Pancreas (tissue), 10 donors: ENCODE measurements around the gene PRLH. TPM values are rescaled to one million over a fixed set of nuclear protein-coding genes. Genes with fewer than 3 reads are reported as not detected.
A peak's percentile ranks its signal among the peaks of the same experiment; 100 is the strongest.

ENCODE experiments used
- ATAC-seq, 4 donors: fragments of 200-7000 bp; cut with Tn5 transposase; one replicate each; pipeline versions ENCODE4 v1.8.0 to v1.9.1; 2020; ENCODE audit warnings: mild to moderate bottlenecking in 4 of 4, moderate library complexity in 4 of 4
- DNase-seq, 6 donors: peaks; one replicate each; pipeline ENCODE4 v3.0.0-alpha.2; 2020
- FAIRE-seq: peaks from 2 replicates; lab custom pipeline; 2012; peaks lifted over from hg19 to GRCh38; lab: Jason Lieb, UNC
- H3K27ac ChIP-seq, 4 donors: fragments of 200-600 bp; sonication (generic); 1 replicate in 3 of 4; 2 replicates in 1 of 4; pipeline versions ENCODE4 v1.5.0 to v1.8.0; 2020
- H3K27me3 ChIP-seq, 4 donors: fragments of 200-600 bp; one replicate each; pipeline ENCODE4 v1.8.0; 2021
- H3K36me3 ChIP-seq, 3 donors: fragments of 200-600 bp; sonication (generic) in 1 of 3; one replicate each; pipeline versions ENCODE4 v1.5.0 to v1.8.0; 2020 to 2021
- H3K4me1 ChIP-seq, 3 donors: fragments of 200-600 bp; one replicate each; pipeline ENCODE4 v1.8.0; 2021
- H3K4me3 ChIP-seq, 4 donors: fragments of 200-600 bp; sonication (generic) in 2 of 4; one replicate each; pipeline versions ENCODE4 v1.5.0 to v1.8.0; 2020 to 2021
- H3K9me3 ChIP-seq, 4 donors: fragments of 200-600 bp; one replicate each; pipeline ENCODE4 v1.8.0; 2021
- CTCF ChIP-seq, 4 donors: fragments of 200-600 bp; sonication (generic) in 3 of 4; IDR thresholded peaks; one replicate each; pipeline versions ENCODE4 v1.5.0 to v1.8.0; 2021; ENCODE audit warnings: antibody characterized with exemption in 4 of 4
- WGBS, 2 donors: extraction: QIAGEN DNeasy Blood & Tissue Kit; methylation state at CpG; one replicate each; pipeline ENCODE4 v1.1.7; 2013; 5-methylcytosine and 5-hydroxymethylcytosine counted together
- intact Hi-C, 3 donors: fragments of 100-400 bp; cut with DNase I; formaldehyde crosslinking; loops; one replicate each; pipeline versions ENCODE4 v1.11.1 to v1.14.2; 2022
- polyA plus RNA-seq, 2 donors: library from polyadenylated mRNA; stranded (reverse); fragments of 200-250 nt; gene quantifications; one replicate each; pipeline ENCODE4 v1.2.3, GENCODE V29; 2013
- total RNA-seq, 6 donors: library from RNA; stranded (reverse); fragmentation: NEBNext Ultra II Directional in 4 of 6; extraction: Animal tissue kit (Norgen Biotek cat#: 25700) in 4 of 6; gene quantifications; one replicate each; pipeline versions ENCODE4 v1.2.1 to v1.2.4, GENCODE V29; 2021 to 2023
- donor health status: healthy with polysubstance abuse.
- donor health status: DM: no; HTN: no; CAD: no; lungs with moderate emphysema.
- donor health status: DM: no; HTN: no; CAD: no.
- donor health status: control.
- donor health status: control.
- donor health status: Bipolar disorder and iron deficiency.
- donor health status: DM: yes; HTN: yes; CAD: no.
- donor health status: DM: no; HTN: no; CAD: no.
- donor health status: DM: no; HTN: no; CAD: no.
- donor health status: DM: yes; HTN: yes; CAD: no.

Gene PRLH
- total and polyA plus RNA-seq, 8 donors = not detected

GRCh38 chr2:237555560-237555959 is 10.8 kb upstream of the PRLH start:
- no peaks in the 10 kb centered on the region for H3K36me3 ChIP-seq
- H3K9me3 ChIP-seq = peaks cover 0 to 4% (median 0%) of the 10 kb centered on the region in 4 donors
- no peak for TF ChIP-seq CTCF (IDR thresholded peaks at IDR 0.05)
- no peaks in the 10 kb centered on the region for H3K4me1 ChIP-seq
- no peaks in the 10 kb centered on the region for H3K27me3 ChIP-seq
- 91 to 97% methylated on average over 1 of the region's 1 CpG for WGBS, 2 donors
- H3K27ac ChIP-seq = no peak overlapping the region
- DNase-seq (no peak), ATAC-seq (no peak), FAIRE-seq (no peak)
- no peak overlapping the region for H3K4me3 ChIP-seq
- intact Hi-C loops = no loop called here

GRCh38 chr2:237556773-237557632 is 9.4 kb upstream of the PRLH start:
- ATAC-seq (no peak), FAIRE-seq (no peak), DNase-seq (no peak)
- Histone ChIP-seq H3K27me3 (no peaks in the 10 kb centered on the region), H3K4me3 (no peak overlapping the region), H3K4me1 (no peaks in the 10 kb centered on the region), H3K9me3 (peaks cover 0 to 4% (median 0%) of the 10 kb centered on the region in 4 donors), H3K36me3 (no peaks in the 10 kb centered on the region), H3K27ac (no peak overlapping the region)
- no peak for TF ChIP-seq CTCF (IDR thresholded peaks at IDR 0.05)
- intact Hi-C loops = no loop called here
- WGBS, 2 donors = 58 to 71% methylated on average over 11 of the region's 11 CpGs

DNA sequence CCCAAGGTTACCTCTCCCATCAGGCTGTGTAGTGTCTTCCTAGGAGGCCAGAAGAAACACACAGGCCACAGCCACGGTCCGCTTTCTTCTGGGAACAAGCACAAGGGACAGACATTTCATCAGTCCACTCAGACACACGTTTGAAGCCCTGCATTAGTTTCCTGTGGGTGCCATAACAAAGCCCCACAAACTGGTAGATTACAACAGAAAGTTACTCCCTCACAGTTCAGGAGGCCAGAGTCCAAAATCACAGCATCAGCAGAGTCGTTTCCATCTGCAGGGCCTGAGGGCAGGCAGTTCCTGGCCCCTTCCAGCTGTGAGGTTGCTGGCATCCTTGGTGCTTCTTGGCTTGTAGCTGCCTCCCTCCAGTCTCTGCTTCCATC is 8.8 kb upstream of the PRLH start:
- intact Hi-C loops = no loop called here
- Histone ChIP-seq H3K36me3 (no peaks in the 10 kb centered on the region), H3K27me3 (no peaks in the 10 kb centered on the region), H3K9me3 (peaks cover 0 to 4% (median 0%) of the 10 kb centered on the region in 4 donors), H3K27ac (no peak overlapping the region), H3K4me1 (no peaks in the 10 kb centered on the region), H3K4me3 (no peak overlapping the region)
- TF ChIP-seq CTCF (IDR thresholded peaks at IDR 0.05) = no peak
- WGBS, 2 donors = 56 to 77% methylated on average over 4 of the region's 4 CpGs
- no peak for DNase-seq
- no peak for FAIRE-seq
- no peak for ATAC-seq

DNA sequence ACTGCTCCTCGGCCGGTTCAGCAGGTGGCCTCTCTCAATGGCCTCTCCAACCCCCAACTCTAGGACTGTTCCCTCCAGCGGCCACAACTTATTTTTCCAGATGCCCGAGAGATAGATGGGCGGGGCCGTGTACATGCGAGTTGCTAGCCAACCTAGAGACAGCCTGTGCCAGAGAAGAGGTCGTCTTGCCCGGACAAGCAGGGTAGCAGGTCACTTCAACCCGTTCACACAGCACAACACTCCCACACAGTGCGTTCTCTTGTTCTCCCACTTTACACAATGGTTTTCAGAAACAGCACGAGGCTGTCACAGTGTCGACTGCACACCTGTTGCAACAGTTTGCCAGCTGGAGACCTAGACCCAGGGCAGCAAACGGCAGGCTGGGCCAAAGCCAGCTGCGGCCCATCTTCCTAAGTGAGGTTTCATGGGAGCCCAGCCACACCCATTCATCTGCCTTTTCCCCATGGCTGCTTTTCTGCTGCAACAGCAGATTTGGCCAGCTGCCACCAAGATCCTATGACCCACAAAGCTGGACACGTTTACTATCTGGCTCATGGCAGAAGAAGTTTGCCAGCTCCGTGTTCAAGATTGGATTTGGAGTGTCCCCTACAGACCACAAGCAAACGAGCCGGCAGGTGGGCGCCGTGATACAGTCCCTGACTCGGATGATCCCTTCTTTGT is 7.3 kb upstream of the PRLH start:
- 58 to 65% methylated on average over 22 of the region's 22 CpGs for WGBS, 2 donors
- Histone ChIP-seq H3K4me3 (no peak overlapping the region), H3K27me3 (no peaks in the 10 kb centered on the region), H3K4me1 (no peaks in the 10 kb centered on the region), H3K36me3 (no peaks in the 10 kb centered on the region), H3K9me3 (peaks cover 0 to 4% (median 0%) of the 10 kb centered on the region in 4 donors), H3K27ac (no peak overlapping the region)
- peak in 1 of 6 donors; percentile 58 for DNase-seq
- FAIRE-seq = no peak
- intact Hi-C loops = no loop called here
- peak in 3 of 4 donors; percentile 18 to 45 (median 24) for ATAC-seq
- TF ChIP-seq CTCF (IDR thresholded peaks at IDR 0.05) = no peak
